Kidney tubule cell (primary cell): Measurements from ENCODE around the gene DENND4A.
A peak's percentile ranks its signal among the peaks of the same experiment; 100 is the strongest.
"Not testable (repeated sequence)": the region's sequence is repeated elsewhere in the genome, so short reads cannot be mapped to it uniquely, and the experiment has no call there.

Source experiments
- DNase-seq: peaks from one replicate; pipeline ENCODE4 v3.0.0-alpha.2; 2018; ENCODE audit warnings: low spot score

DENND4A gene

GRCh38 chr15:65632780-65633375 lies 159.2 kb downstream of the DENND4A start:
- DNase-seq = no peak

DNA sequence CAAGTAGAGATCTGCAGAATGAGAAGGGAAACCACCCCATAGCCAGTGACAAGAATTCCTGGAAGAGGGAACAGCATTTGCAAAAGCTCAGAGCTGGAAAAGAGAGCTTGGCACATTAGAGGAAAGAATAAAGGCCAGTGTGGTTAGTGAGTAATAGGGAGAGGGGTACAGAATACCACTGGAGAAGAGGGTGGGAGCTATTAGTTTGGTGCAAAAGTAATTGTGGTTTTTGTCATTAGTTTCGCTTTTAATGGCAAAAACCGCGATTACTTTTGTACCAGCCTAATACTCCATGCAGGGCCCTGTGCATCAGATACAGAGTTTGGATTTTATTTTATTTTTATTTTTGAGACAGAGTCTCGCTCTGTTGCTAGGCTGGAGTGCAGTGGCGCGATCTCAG lies 160.6 kb downstream of the DENND4A start:
- no peak for DNase-seq

- no peak for DNase-seq
Measured at GRCh38 chr15:65630760-65631159, 161.3 kb downstream of the DENND4A start.

DNA sequence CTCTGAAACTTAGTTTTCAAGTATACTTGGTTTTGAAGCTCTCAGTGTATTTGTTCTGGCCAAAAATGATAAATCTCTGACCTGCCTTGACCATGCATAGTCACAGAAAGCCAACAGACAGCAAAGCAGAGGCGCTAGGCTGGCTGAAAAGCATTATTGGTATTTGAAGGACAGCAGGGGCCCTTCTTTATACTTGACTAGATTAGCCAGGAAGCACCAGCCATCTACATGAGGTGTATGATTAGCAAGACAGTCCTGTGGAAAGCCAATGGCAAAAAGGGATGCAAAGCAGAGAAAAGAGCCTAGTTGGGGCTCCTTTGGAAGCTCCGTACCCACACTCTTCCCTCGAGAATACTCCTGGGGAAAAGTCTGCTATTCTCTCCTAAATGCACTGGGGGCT lies 162.5 kb downstream of the DENND4A start:
- DNase-seq = no peak

DNA sequence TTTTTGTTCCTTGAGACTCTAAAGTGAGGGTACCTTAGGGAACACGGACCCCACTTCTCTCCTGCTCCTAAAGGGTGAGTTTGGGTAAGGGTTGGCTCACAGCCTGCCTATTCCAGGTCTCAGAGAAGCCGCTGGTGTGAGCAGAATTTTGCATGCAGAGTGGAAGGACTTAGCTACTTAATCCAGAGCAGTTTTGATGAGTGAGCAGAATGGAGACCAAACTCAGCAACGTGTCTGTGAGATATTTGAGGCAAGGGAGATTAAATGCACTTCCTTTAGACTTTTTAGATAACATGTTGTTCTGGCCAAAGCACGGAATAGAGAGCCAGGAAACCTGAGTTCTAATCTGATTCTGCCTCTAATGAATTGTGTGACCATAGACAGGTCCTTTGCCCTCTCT lies 165.2 kb downstream of the DENND4A start:
- DNase-seq = no peak

- no peak for DNase-seq
Measured at GRCh38 chr15:65623103-65623502, 169.0 kb downstream of the DENND4A start.

DNA sequence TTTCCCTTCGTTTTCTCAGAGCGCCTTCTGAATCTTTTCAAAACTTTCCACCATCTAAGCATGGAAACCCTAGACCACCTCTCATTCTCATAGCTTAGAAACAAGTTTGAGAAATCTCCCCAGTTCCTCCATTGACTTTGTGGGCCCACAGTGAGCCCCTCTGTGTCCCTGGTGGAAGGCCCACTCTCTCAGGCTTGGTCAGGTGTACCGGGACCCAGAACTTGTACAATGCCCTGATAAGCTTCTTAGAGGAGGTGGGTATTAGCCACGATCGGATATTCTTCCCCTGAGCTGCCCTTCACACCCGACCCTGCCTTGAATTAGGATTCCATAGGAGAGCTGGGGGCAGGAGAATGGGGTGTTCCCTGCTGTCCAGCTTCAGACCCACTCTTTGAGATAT lies 170.5 kb downstream of the DENND4A start, which contains the start of gene SLC24A1:
SLC24A1 (plus strand) TSS at position 301 of the 400 bp plus-strand sequence. CDS start 2,143 bp downstream, outside the sequence.
- DNase-seq = no peak

DNA sequence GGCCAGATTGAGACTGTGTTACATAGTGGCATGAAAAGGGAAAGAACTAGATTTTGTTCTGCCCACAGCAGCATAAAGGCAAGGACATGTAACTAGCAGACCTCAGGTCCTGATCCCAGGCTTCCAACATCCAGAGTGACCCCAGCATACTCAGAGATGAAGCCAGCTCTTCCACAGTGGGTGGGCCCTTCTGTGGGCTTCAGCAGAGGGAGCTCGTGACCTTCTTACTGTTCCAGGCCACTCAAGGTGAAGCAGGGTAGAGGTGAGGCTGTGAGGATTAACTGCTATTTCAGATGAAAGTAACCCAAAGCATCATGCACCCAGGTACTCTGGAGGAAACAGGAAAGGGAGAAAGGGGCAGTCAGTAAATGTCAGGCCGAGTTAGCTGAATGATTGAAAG lies 171.3 kb downstream of the DENND4A start:
- no peak for DNase-seq

DNA sequence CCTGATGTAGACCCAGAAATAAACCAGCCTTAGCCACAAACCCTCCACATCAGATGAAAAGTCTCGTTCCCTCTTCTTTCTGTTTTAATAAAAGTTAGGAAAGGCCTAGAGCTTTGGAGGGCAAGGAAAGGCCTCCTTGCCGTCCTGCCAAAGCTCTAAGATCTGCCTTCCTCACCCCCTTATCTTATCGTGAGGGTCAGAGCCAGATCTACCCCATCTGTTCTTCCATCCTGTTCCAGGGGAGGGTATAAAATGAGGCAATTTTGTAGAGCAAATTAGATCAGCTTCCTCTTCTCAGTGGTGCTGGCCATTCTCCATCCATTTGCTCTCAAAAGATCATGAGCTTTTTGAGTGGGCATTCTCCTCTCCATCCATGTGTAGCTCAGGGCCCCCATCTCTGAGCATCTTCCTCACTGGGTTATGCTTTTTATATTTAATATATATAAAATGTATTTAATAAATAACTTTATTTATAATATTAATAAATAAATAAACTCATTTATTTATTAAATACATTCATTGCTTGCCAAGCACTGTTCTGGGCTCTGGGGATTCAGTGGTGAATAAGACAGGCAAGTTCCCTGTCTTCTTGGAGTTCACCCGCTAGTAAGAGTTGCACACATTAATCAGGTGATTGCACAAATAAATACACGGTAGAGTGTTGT lies 172.3 kb downstream of the DENND4A start:
- DNase-seq = no peak

GRCh38 chr15:65618560-65619109 lies 173.5 kb downstream of the DENND4A start:
- DNase-seq = no peak

DNA sequence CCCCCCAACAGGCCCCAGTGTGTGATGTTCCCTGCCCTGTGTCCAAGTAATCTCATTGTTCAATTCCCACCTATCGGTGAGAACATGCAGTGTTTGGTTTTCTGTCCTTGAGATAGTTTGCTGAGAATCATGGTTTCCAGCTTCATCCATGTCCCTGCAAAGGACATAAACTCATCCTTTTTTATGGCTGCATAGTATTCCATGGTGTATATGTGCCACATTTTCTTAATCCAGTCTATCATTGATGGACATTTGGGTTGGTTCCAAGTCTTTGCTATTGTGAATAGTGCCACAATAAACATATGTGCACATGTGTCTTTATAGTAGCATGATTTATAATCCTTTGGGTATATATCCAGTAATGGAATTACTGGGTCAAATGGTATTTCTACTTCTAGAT lies 176.2 kb downstream of the DENND4A start:
- DNase-seq = not testable (repeated sequence)

DNA sequence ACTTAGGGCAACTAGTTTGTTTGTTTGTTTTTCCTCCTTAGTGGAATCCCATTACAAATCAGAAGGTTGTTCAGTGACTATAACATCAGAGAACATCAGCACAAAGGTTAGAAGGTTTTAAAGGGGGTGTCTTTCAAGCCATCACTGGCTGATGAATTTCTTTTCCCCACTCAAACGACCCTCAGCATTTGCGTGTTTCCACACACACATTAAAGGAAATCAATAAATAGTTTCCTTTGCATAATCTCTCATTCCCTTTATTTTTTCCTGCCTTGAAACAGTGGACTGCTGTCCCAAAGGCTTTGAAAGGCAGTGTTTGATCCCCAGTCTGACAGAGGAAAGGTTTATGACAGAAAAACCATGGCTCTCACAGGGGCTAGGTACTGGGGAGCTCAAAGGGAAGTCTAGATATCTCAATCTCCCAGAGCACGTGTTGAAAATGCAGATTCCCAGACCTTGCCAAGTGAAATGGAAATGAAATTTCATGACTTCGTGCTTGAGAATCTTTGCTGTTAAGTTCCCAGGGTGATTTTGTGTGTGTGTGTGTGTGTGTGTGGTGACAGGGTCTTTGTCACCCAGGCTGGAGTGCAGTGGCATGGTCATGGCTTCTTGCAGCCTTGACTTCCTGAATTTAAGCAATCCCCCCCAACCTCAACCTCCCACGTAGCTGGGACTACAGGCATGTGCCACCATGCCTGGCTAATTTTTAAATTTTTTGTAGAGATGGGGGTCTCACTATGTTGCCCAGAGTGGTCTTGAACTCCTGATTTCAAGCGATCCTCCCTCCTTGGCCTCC lies 178.9 kb downstream of the DENND4A start:
- DNase-seq = no peak

GRCh38 chr15:65612616-65612946 lies 179.5 kb downstream of the DENND4A start:
- peak; percentile 85 for DNase-seq

DNA sequence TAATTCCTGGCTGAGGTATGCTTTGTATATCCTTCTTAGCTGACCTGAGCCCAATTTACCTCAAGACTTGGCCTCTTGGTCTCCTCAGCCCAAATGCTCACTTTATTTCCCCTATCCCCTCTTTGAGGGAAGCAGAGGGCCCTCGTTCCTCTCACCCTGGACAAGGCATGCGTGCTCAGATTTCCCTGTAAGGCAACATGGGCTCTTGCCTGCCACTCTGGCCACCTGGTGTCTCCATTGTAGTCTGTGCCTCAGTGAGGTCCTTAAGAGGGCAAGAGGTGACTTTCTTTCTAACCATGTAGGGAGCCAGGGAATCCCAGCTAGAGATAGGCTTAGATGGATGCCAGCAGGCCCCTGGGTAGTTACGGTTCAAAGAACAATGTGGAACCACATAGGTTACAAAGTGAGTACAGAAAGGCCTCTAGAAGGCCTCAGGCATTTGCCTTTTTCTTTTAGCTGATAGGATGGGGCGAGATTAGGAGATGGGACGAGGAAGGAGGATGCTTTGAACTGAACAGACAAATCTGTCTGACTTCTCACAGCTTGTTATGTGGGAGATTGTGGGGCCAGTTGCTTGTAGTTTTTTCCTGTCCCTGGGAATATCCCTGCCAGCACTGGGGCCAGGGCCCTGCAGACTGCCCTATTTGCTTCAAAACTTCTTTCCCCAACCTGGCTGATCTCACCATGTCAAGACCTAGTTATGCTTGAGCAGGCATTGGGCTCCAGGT lies 180.0 kb downstream of the DENND4A start:
- peak; percentile 10 for DNase-seq

- DNase-seq = peak; percentile 97
Measured at GRCh38 chr15:65610871-65611718, 181.0 kb downstream of the DENND4A start, which contains the start of gene INTS14. INTS14 (minus strand) TSS chr15:65611131; CDS start chr15:65607380, 3,751 bp downstream.
